Common myeloid progenitor, CD34-positive (primary cell): ENCODE data around the gene TAF10.
A peak's percentile ranks its signal among the peaks of the same experiment; 100 is the strongest.

Experiments
- CTCF ChIA-PET: fragments of 350-600 bp; sonication (Branson Sonifier 250); formaldehyde crosslinking; loops from one replicate; lab custom pipeline; 2021; ENCODE audit warnings: antibody characterized with exemption; lab: Charles Lee
- POLR2A ChIA-PET: fragments of 350-600 bp; sonication (Branson Sonifier 250); formaldehyde crosslinking; loops from one replicate; lab custom pipeline; 2021; ENCODE audit warnings: antibody characterized with exemption; lab: Charles Lee
- DNase-seq, 3 donors: peaks; one replicate each; pipeline versions ENCODE4 v3.0.0 to v3.0.0-alpha.2; 2013
- H3K27ac ChIP-seq, 2 experiments: 1 replicate in 1 of 2; 2 replicates in 1 of 2; pipeline ENCODE4 v1.7.0; 2013; ENCODE audit warnings: inconsistent platforms in 2 of 2, low read length in 2 of 2, mild to moderate bottlenecking in 2 of 2, low read depth in 1 of 2, moderate library complexity in 1 of 2; ENCODE audit not compliant: severe bottlenecking in 2 of 2, insufficient read depth in 1 of 2, poor library complexity in 1 of 2
- H3K27me3 ChIP-seq, 5 experiments: replicated peaks in 2 of 5; 1 replicate in 3 of 5; 2 replicates in 2 of 5; pipeline versions ENCODE4 v1.6.1 to v1.7.0; 2013; ENCODE audit warnings: low read length in 4 of 5, mild to moderate bottlenecking in 2 of 5, moderate library complexity in 2 of 5, inconsistent platforms in 1 of 5; ENCODE audit not compliant: insufficient read depth in 5 of 5, control insufficient read depth in 4 of 5
- H3K36me3 ChIP-seq, 4 experiments: 1 replicate in 2 of 4; 2 replicates in 2 of 4; pipeline versions ENCODE4 v1.6.1 to v1.7.0; 2013; ENCODE audit warnings: low read length in 3 of 4, control low read depth in 1 of 4, mild to moderate bottlenecking in 1 of 4; ENCODE audit not compliant: control insufficient read depth in 4 of 4, insufficient read depth in 4 of 4
- H3K4me1 ChIP-seq, 4 experiments: 1 replicate in 3 of 4; 2 replicates in 1 of 4; pipeline versions ENCODE4 v1.6.1 to v1.7.1; 2013; ENCODE audit warnings: low read length in 3 of 4, mild to moderate bottlenecking in 3 of 4, control low read depth in 1 of 4, inconsistent platforms in 1 of 4, moderate library complexity in 1 of 4; ENCODE audit not compliant: control insufficient read depth in 4 of 4, insufficient read depth in 4 of 4; ENCODE audit errors: control extremely low read depth in 1 of 4
- H3K4me3 ChIP-seq, 7 experiments: 1 replicate in 4 of 7; 2 replicates in 3 of 7; pipeline versions ENCODE4 v1.5.1 to v1.7.0; 2013; ENCODE audit warnings: mild to moderate bottlenecking in 7 of 7, low read length in 6 of 7, moderate library complexity in 6 of 7, inconsistent platforms in 2 of 7, low read depth in 2 of 7, control low read depth in 1 of 7; ENCODE audit not compliant: insufficient read depth in 4 of 7, control insufficient read depth in 1 of 7; ENCODE audit errors: extremely low read depth in 1 of 7
- H3K9me3 ChIP-seq, 5 experiments: 1 replicate in 4 of 5; 2 replicates in 1 of 5; pipeline versions ENCODE4 v1.6.1 to v1.7.1; 2013; ENCODE audit warnings: low read length in 4 of 5, mild to moderate bottlenecking in 2 of 5, inconsistent platforms in 1 of 5, low read depth in 1 of 5, moderate library complexity in 1 of 5; ENCODE audit not compliant: control insufficient read depth in 4 of 5, insufficient read depth in 2 of 5; ENCODE audit errors: control extremely low read depth in 1 of 5
- WGBS: methylation state at CpG from one replicate; pipeline ENCODE4 v1.1.5; 2013; ENCODE audit not compliant: insufficient coverage; 5-methylcytosine and 5-hydroxymethylcytosine counted together

The TAF10 gene

GRCh38 chr11:6601041-6601461 is 11.0 kb downstream of the TAF10 start:
- Histone ChIP-seq H3K27ac (peak overlapping the region in 1 of 2 experiments; percentile 87), H3K27me3 (no peaks in the 10 kb centered on the region), H3K9me3 (no peaks in the 10 kb centered on the region), H3K4me1 (peaks cover 20 to 42% (median 32%) of the 10 kb centered on the region in 4 experiments), H3K36me3 (peaks cover 30 to 56% (median 49%) of the 10 kb centered on the region in 4 experiments), H3K4me3 (no peak overlapping the region)
- DNase-seq, result no peak
- ChIA-PET POLR2A (no interaction called here), CTCF (no interaction called here)
- WGBS, result over 99% methylated on average over 13 of the region's 13 CpGs

GRCh38 chr11:6599881-6600390 is 12.1 kb downstream of the TAF10 start:
- Histone ChIP-seq H3K4me1 (peaks cover 14 to 33% (median 23%) of the 10 kb centered on the region in 4 experiments), H3K9me3 (no peaks in the 10 kb centered on the region), H3K27ac (no peak overlapping the region), H3K27me3 (no peaks in the 10 kb centered on the region), H3K36me3 (peaks cover 30 to 62% (median 52%) of the 10 kb centered on the region in 4 experiments), H3K4me3 (no peak overlapping the region)
- POLR2A ChIA-PET, result interaction anchor here (0.6 to 0.8 kb wide), 2 partner anchors 12 to 908 kb away, joined by 3 read pairs; partner anchors contain the start of gene TAF10
- 86% methylated on average over 1 of the region's 2 CpGs for WGBS
- CTCF ChIA-PET, result interaction anchor here (0.7 to 1.2 kb wide), 3 partner anchors 13 to 67 kb away, joined by 3 read pairs; partner anchors contain the start of gene TAF10
- DNase-seq, result no peak

- Histone ChIP-seq H3K36me3 (peaks cover 30 to 66% (median 53%) of the 10 kb centered on the region in 4 experiments), H3K27me3 (no peaks in the 10 kb centered on the region), H3K4me1 (peaks cover 10 to 32% (median 19%) of the 10 kb centered on the region in 4 experiments), H3K9me3 (no peaks in the 10 kb centered on the region), H3K27ac (no peak overlapping the region), H3K4me3 (no peak overlapping the region)
- ChIA-PET POLR2A (interaction anchor here (0.8 kb wide), 1 partner anchor 13 kb away, joined by 3 read pairs; the partner anchor contains the start of gene TAF10), CTCF (interaction anchor here (1.0 to 1.4 kb wide), 3 partner anchors 13 to 84 kb away, joined by 3 to 4 read pairs (median 3); partner anchors contain the start of genes MRPL17 and TAF10)
- whole genome bisulfite sequencing, result 100% methylated on average over 1 of the region's 1 CpG
- no peak for DNase-seq
Measured at GRCh38 chr11:6599449-6599848, 12.6 kb downstream of the TAF10 start.

- 100% methylated on average over 3 of the region's 3 CpGs for WGBS
- Histone ChIP-seq H3K4me1 (peaks cover 9 to 32% (median 21%) of the 10 kb centered on the region in 4 experiments), H3K9me3 (no peaks in the 10 kb centered on the region), H3K27ac (no peak overlapping the region), H3K27me3 (no peaks in the 10 kb centered on the region), H3K36me3 (peaks cover 30 to 70% (median 54%) of the 10 kb centered on the region in 4 experiments), H3K4me3 (no peak overlapping the region)
- POLR2A ChIA-PET, result no interaction called here
- CTCF ChIA-PET, result interaction anchor here (0.5 to 1.4 kb wide), 3 partner anchors 22 to 85 kb away, joined by 3 to 4 read pairs (median 4); partner anchors contain the start of gene MRPL17
- no peak for DNase-seq
Measured at GRCh38 chr11:6598555-6598954, 13.5 kb downstream of the TAF10 start.

GRCh38 chr11:6596239-6596877 is 15.7 kb downstream of the TAF10 start:
- no peak for DNase-seq
- Histone ChIP-seq H3K27me3 (no peaks in the 10 kb centered on the region), H3K9me3 (no peaks in the 10 kb centered on the region), H3K27ac (no peak overlapping the region), H3K4me3 (no peak overlapping the region), H3K4me1 (peaks cover 0 to 20% (median 9%) of the 10 kb centered on the region in 4 experiments), H3K36me3 (peaks cover 35 to 76% (median 54%) of the 10 kb centered on the region in 4 experiments)
- WGBS, result 94% methylated on average over 5 of the region's 5 CpGs
- POLR2A ChIA-PET, result no interaction called here
- CTCF ChIA-PET, result interaction anchor here (0.9 to 2.6 kb wide), 7 partner anchors 16 to 72 kb away, joined by 3 to 7 read pairs (median 5); partner anchors contain the start of genes TAF10 and TPP1

- Histone ChIP-seq H3K4me3 (no peak overlapping the region), H3K27ac (peak overlapping the region in 1 of 2 experiments; percentile 16), H3K27me3 (no peaks in the 10 kb centered on the region), H3K4me1 (peaks cover 0 to 19% (median 8%) of the 10 kb centered on the region in 4 experiments), H3K36me3 (peaks cover 19 to 55% (median 33%) of the 10 kb centered on the region in 4 experiments), H3K9me3 (no peaks in the 10 kb centered on the region)
- DNase-seq, result no peak
- ChIA-PET POLR2A (no interaction called here), CTCF (interaction anchor here (0.8 to 2.6 kb wide), 10 partner anchors 8 to 112 kb away, joined by 3 to 7 read pairs (median 4); partner anchors contain the start of genes MRPL17 and TAF10)
- WGBS, result 79% methylated on average over 3 of the region's 3 CpGs
Measured at GRCh38 chr11:6594142-6594768, 17.8 kb downstream of the TAF10 start.
